Osteocyte (in vitro differentiated cells): ENCODE data around the gene SPDYA. TPM values are rescaled to one million over a fixed set of nuclear protein-coding genes. Genes with fewer than 3 reads are reported as not detected.

Experiments used
- DNase-seq: peaks from one replicate; pipeline ENCODE4 v3.0.0; 2021; ENCODE audit warnings: mixed read lengths; ENCODE audit not compliant: unreplicated experiment; ENCODE audit errors: extremely low spot score
- H3K27ac Mint-ChIP-seq: one replicate; pipeline ENCODE4 v1.8.0; 2021; ENCODE audit warnings: mild to moderate bottlenecking, mixed read lengths; ENCODE audit not compliant: unreplicated experiment
- H3K27me3 Mint-ChIP-seq: one replicate; pipeline ENCODE4 v1.8.0; 2021; ENCODE audit warnings: mixed read lengths; ENCODE audit not compliant: unreplicated experiment
- H3K36me3 Mint-ChIP-seq: one replicate; pipeline ENCODE4 v1.8.0; 2021; ENCODE audit warnings: mixed read lengths; ENCODE audit not compliant: unreplicated experiment
- H3K4me1 Mint-ChIP-seq: one replicate; pipeline ENCODE4 v1.8.0; 2021; ENCODE audit warnings: mixed read lengths; ENCODE audit not compliant: unreplicated experiment
- H3K4me3 Mint-ChIP-seq: one replicate; pipeline ENCODE4 v1.8.0; 2021; ENCODE audit warnings: mild to moderate bottlenecking, moderate library complexity, mixed read lengths; ENCODE audit not compliant: unreplicated experiment
- H3K9me3 Mint-ChIP-seq: one replicate; pipeline ENCODE4 v1.8.0; 2021; ENCODE audit warnings: mixed read lengths; ENCODE audit not compliant: unreplicated experiment
- CTCF ChIP-seq: fragments of 200-600 bp; sonication (generic); IDR thresholded peaks from 2 replicates; pipeline ENCODE4 v1.5.0; 2021; ENCODE audit warnings: antibody characterized with exemption, mild to moderate bottlenecking, moderate library complexity
- total RNA-seq: library from RNA; stranded (reverse); gene quantifications from 2 replicates; pipeline ENCODE4 v1.2.1, GENCODE V29; 2021

The SPDYA gene
- total RNA-seq, 1 donor from 2014 or later, result 0.62 TPM

- TF ChIP-seq CTCF, result no peak
- H3K27me3 Mint-ChIP-seq, result no peaks in the 10 kb centered on the region
- no peaks in the 10 kb centered on the region for H3K9me3 Mint-ChIP-seq
- DNase-seq, result no peak
- H3K36me3 Mint-ChIP-seq, result no peaks in the 10 kb centered on the region
- no peaks in the 10 kb centered on the region for H3K4me1 Mint-ChIP-seq
- no peak overlapping the region for H3K4me3 Mint-ChIP-seq
- no peak overlapping the region for H3K27ac Mint-ChIP-seq
Observed at GRCh38 chr2:28822036-28822435, 11.4 kb downstream of the SPDYA start.

DNA sequence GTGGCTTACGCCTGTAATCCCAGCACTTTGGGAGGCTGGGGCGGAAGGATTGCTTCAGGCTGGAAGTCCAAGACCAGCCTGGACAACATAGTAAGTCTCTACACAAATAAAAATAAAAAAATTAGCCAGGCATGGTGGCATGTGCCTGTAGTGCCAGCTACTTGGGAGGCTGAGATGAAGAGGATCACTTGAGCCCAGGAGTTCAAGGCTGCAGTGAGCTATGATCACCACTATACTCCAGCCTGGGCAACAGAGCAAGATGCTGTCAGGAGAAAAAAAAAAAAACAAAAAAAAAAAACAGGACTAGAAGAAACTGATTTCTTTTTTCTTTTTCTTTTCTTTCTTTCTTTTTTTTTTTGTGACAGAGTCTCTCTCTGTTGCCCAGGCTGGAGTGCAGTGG, 13.6 kb downstream of the SPDYA start:
- no peak overlapping the region for H3K4me3 Mint-ChIP-seq
- no peak for TF ChIP-seq CTCF
- H3K4me1 Mint-ChIP-seq, result peaks cover 3% of the 10 kb centered on the region
- no peaks in the 10 kb centered on the region for H3K36me3 Mint-ChIP-seq
- no peak overlapping the region for H3K27ac Mint-ChIP-seq
- no peaks in the 10 kb centered on the region for H3K27me3 Mint-ChIP-seq
- H3K9me3 Mint-ChIP-seq, result no peaks in the 10 kb centered on the region
- no peak for DNase-seq

DNA sequence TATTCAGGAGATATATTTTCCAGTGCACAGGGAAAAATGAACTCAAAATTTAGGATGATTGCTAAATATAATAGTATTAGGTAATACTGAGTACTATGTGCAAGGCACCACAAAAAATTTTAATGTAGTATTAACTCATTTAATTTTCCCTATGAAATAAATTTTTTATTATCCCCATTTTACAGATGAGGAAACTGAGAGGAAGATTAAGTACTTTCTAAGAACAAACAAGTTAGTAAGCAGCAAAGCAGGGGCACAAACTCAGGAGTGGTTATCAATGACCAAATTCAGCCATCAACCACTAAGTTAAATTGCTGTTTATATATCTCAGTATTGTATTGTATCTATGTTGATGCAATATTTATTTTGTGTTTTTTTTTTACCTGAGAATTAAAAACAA, 14.2 kb downstream of the SPDYA start:
- TF ChIP-seq CTCF, result no peak
- no peaks in the 10 kb centered on the region for H3K27me3 Mint-ChIP-seq
- H3K9me3 Mint-ChIP-seq, result no peaks in the 10 kb centered on the region
- no peak overlapping the region for H3K27ac Mint-ChIP-seq
- no peaks in the 10 kb centered on the region for H3K36me3 Mint-ChIP-seq
- H3K4me1 Mint-ChIP-seq, result peaks cover 3% of the 10 kb centered on the region
- DNase-seq, result no peak
- H3K4me3 Mint-ChIP-seq, result no peak overlapping the region

GRCh38 chr2:28828382-28828781, 17.7 kb downstream of the SPDYA start:
- no peaks in the 10 kb centered on the region for H3K36me3 Mint-ChIP-seq
- no peaks in the 10 kb centered on the region for H3K9me3 Mint-ChIP-seq
- no peak overlapping the region for H3K27ac Mint-ChIP-seq
- no peaks in the 10 kb centered on the region for H3K27me3 Mint-ChIP-seq
- H3K4me3 Mint-ChIP-seq, result no peak overlapping the region
- no peak for TF ChIP-seq CTCF
- H3K4me1 Mint-ChIP-seq, result peaks cover 3% of the 10 kb centered on the region
- DNase-seq, result no peak

DNA sequence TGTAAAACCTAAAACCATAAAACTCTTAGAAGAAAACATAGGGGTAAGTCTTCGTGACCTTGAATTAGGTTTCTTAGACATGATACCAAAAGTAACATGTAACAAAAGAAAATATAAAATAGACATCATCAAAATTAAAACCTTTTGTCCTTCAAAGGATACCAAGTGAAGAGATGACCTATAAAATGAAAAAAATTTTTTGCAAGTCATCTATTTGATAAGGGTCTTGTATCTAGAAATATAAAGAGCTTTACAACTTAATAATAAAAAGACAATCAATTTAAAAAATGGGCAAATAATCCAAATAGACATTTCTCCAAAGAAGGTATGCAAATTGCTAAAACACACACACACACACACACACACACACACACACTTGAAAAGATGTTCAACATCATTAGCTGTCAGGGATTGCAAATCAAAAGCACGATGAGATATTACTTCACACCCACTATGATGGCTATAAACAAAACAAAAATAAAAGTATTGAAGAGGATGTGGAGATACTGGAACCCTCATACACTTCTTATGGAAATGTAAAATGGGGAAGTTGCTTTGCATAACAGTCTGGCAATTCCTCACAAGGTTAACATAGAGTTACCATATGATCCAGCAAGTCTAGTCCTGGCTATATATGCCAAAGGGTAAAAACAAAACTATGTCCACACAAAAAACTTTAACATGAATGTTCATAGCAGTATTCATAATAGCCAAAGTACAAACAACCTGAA, 23.3 kb downstream of the SPDYA start:
- Mint-ChIP-seq H3K9me3 (no peaks in the 10 kb centered on the region), H3K4me3 (no peak overlapping the region), H3K27ac (no peak overlapping the region), H3K36me3 (no peaks in the 10 kb centered on the region), H3K4me1 (peaks cover 10% of the 10 kb centered on the region), H3K27me3 (no peaks in the 10 kb centered on the region)
- no peak for DNase-seq
- no peak for TF ChIP-seq CTCF
